HCT116 (cell line): Measurements from ENCODE around the gene LRRC42. TPM values are rescaled to one million over a fixed set of nuclear protein-coding genes. Genes with fewer than 3 reads are reported as not detected.

Experiments used
- ATAC-seq: fragments of 200-7000 bp; cut with Tn5 transposase; 2 replicates; pipeline ENCODE4 v1.9.1; 2020; ENCODE audit warnings: mild to moderate bottlenecking, moderate library complexity
- BruUV-seq: library from RNA; stranded (reverse); fragments of 400-500 nt; replicated peaks from 2 replicates; lab custom pipeline; 2021; lab: Mats Ljungman, UMichigan
- CTCF ChIA-PET: fragments of 300-600 bp; sonication (Branson Sonifier 250); formaldehyde crosslinking; loops from one replicate; lab custom pipeline; 2021; ENCODE audit warnings: antibody characterized with exemption; lab: Charles Lee
- POLR2A ChIA-PET: fragments of 300-600, 350-600 bp; sonication (Branson Sonifier 250); formaldehyde crosslinking; loops from one replicate; lab custom pipeline; 2021; ENCODE audit warnings: antibody characterized with exemption; lab: Charles Lee
- RAD21 ChIA-PET, 2 experiments: fragments of 300-600 bp; sonication (Branson Sonifier 250); formaldehyde crosslinking; loops; one replicate each; lab custom pipeline; 2023; ENCODE audit warnings: low total read pairs in 2 of 2; ENCODE audit not compliant: uncharacterized antibody in 2 of 2, unreplicated experiment in 2 of 2, low non-redundant PET in 1 of 2; lab: Charles Lee
- DNase-seq: peaks from one replicate; pipeline ENCODE4 v3.0.0-alpha.2; 2010; ENCODE audit warnings: low read depth, low spot score
- H2AFZ ChIP-seq: fragments of 200-600 bp; shearing (Covaris generic), sonication (generic); 2 replicates; pipeline ENCODE4 v1.6.1; 2017; ENCODE audit warnings: low read depth, mixed run types, mixed read lengths, antibody characterized with exemption, low read length; ENCODE audit not compliant: poor library complexity, severe bottlenecking
- H3K27ac ChIP-seq: 2 replicates; pipeline ENCODE4 v1.5.1; 2012; ENCODE audit warnings: low read depth, low read length
- H3K27me3 ChIP-seq: fragments of 200-600 bp; sonication (generic); 2 replicates; pipeline ENCODE4 v1.6.1; 2016; ENCODE audit warnings: mixed run types, low read length, mixed read lengths; ENCODE audit not compliant: insufficient read depth
- H3K36me3 ChIP-seq, 2 experiments: fragments of 200-500 bp in 1 of 2; fragments of 200-600 bp in 1 of 2; sonication (Bioruptor generic) in 1 of 2; sonication (generic) in 1 of 2; 2 replicates each; pipeline versions ENCODE4 v1.5.1 to v1.6.1; 2014 to 2016; ENCODE audit warnings: low read length in 2 of 2, inconsistent platforms in 1 of 2, mixed read lengths in 1 of 2, mixed run types in 1 of 2; ENCODE audit not compliant: insufficient read depth in 2 of 2, control insufficient read depth in 1 of 2
- H3K4me1 ChIP-seq, 2 experiments: fragments of 200-600 bp in 1 of 2; sonication (generic) in 1 of 2; 2 replicates each; pipeline versions ENCODE4 v1.5.1 to v1.6.1; 2012 to 2017; ENCODE audit warnings: low read length in 2 of 2, inconsistent platforms in 1 of 2, mild to moderate bottlenecking in 1 of 2, mixed read lengths in 1 of 2, mixed run types in 1 of 2, moderate library complexity in 1 of 2; ENCODE audit not compliant: insufficient read depth in 2 of 2, control insufficient read depth in 1 of 2
- H3K4me2 ChIP-seq: fragments of 200-600 bp; sonication (generic); 2 replicates; pipeline ENCODE4 v1.6.1; 2017; ENCODE audit warnings: mixed run types, low read length, mixed read lengths
- H3K4me3 ChIP-seq, 2 experiments: fragments of 200-600 bp in 1 of 2; sonication (generic) in 1 of 2; replicated peaks in 1 of 2; 2 replicates each; pipeline ENCODE4 v1.5.1; 2011 to 2016; ENCODE audit warnings: low read length in 2 of 2, control low read depth in 1 of 2, low read depth in 1 of 2, mild to moderate bottlenecking in 1 of 2, mixed read lengths in 1 of 2, mixed run types in 1 of 2
- H3K79me2 ChIP-seq: fragments of 200-600 bp; sonication (generic); 2 replicates; pipeline ENCODE4 v1.6.1; 2017; ENCODE audit warnings: mild to moderate bottlenecking, mixed run types, low read length, moderate library complexity, mixed read lengths; ENCODE audit not compliant: insufficient read depth
- H3K9ac ChIP-seq: fragments of 200-600 bp; sonication (generic); 2 replicates; pipeline ENCODE4 v1.6.1; 2016; ENCODE audit warnings: low read length, mixed read lengths
- H3K9me2 ChIP-seq: fragments of 200-600 bp; sonication (generic), shearing (Covaris generic); 2 replicates; pipeline ENCODE4 v1.6.1; 2017; ENCODE audit warnings: mixed run types, mild to moderate bottlenecking, moderate library complexity; ENCODE audit not compliant: insufficient read depth
- H3K9me3 ChIP-seq, 2 experiments: fragments of 200-500 bp in 1 of 2; fragments of 200-600 bp in 1 of 2; sonication (Bioruptor generic) in 1 of 2; sonication (generic) in 1 of 2; 2 replicates each; pipeline ENCODE4 v1.6.1; 2014 to 2017; ENCODE audit warnings: low read length in 2 of 2, mixed read lengths in 2 of 2, inconsistent platforms in 1 of 2, low read depth in 1 of 2, mild to moderate bottlenecking in 1 of 2, mixed run types in 1 of 2, moderate library complexity in 1 of 2; ENCODE audit not compliant: control insufficient read depth in 1 of 2, insufficient read depth in 1 of 2
- H4K20me1 ChIP-seq: fragments of 200-600 bp; sonication (generic), shearing (Covaris generic); 2 replicates; pipeline ENCODE4 v1.6.1; 2017; ENCODE audit warnings: mixed run types, mild to moderate bottlenecking, moderate library complexity; ENCODE audit not compliant: insufficient read depth
- ATF3 ChIP-seq: IDR thresholded peaks from 2 replicates; pipeline ENCODE4 v1.6.1; 2012
- CTCF ChIP-seq, 3 experiments: fragments of 200-600 bp in 1 of 3; sonication (generic) in 1 of 3; IDR thresholded peaks in 2 of 3; conservative IDR thresholded peaks in 1 of 3; 2 replicates each; pipeline ENCODE4 v1.5.1; 2012 to 2017; ENCODE audit warnings: low read depth in 2 of 3, low read length in 2 of 3, antibody characterized with exemption in 1 of 3, borderline replicate concordance in 1 of 3, control low read depth in 1 of 3, mild to moderate bottlenecking in 1 of 3, mixed read lengths in 1 of 3, mixed run types in 1 of 3, moderate library complexity in 1 of 3; ENCODE audit not compliant: insufficient read depth in 1 of 3
- FOSL1 ChIP-seq: IDR thresholded peaks from 2 replicates; pipeline ENCODE4 v1.6.1; 2012; ENCODE audit warnings: low read depth
- JUND ChIP-seq: IDR thresholded peaks from 2 replicates; pipeline ENCODE4 v1.6.1; 2012
- MAX ChIP-seq: IDR thresholded peaks from 2 replicates; pipeline ENCODE4 v1.6.1; 2012
- POLR2AphosphoS5 ChIP-seq: IDR thresholded peaks from 2 replicates; pipeline ENCODE4 v1.6.1; 2011; ENCODE audit warnings: mild to moderate bottlenecking, low read depth, low read length, moderate library complexity
- REST ChIP-seq: IDR thresholded peaks from 2 replicates; pipeline ENCODE4 v1.6.1; 2012; ENCODE audit warnings: low read depth
- SRF ChIP-seq: IDR thresholded peaks from 2 replicates; pipeline ENCODE4 v1.6.1; 2012; ENCODE audit warnings: low read depth
- TCF7L2 ChIP-seq: IDR thresholded peaks from 2 replicates; pipeline ENCODE4 v1.7.0; 2011; ENCODE audit warnings: borderline replicate concordance, inconsistent platforms; ENCODE audit not compliant: insufficient read depth, insufficient read length; ENCODE audit errors: extremely low read depth
- YY1 ChIP-seq: IDR thresholded peaks from 2 replicates; pipeline ENCODE4 v1.6.1; 2011; ENCODE audit warnings: low read length, low read depth, moderate library complexity, mild to moderate bottlenecking; ENCODE audit not compliant: insufficient replicate concordance; ENCODE audit errors: extremely low read depth
- intact Hi-C: fragments of 100-400 bp; cut with micrococcal nuclease; formaldehyde crosslinking; loops from 2 replicates; pipeline ENCODE4 v1.10.0; 2022
- total RNA-seq: library from RNA; stranded (reverse); gene quantifications from one replicate; pipeline ENCODE4 v1.2.1, GENCODE V29; 2021; ENCODE audit not compliant: unreplicated experiment

The LRRC42 gene
- total RNA-seq, 1 experiment from 2014 or later, result 62.5 TPM

- TF ChIP-seq REST (no peak), TCF7L2 (no peak)
These were observed 2.6 kb upstream of the LRRC42 start (continued) for GRCh38 chr1:53943490-53944043.

GRCh38 chr1:53944469-53945182 is 1.5 kb upstream of the LRRC42 start:
- Histone ChIP-seq H3K79me2 (peaks cover 69% of the 10 kb centered on the region), H4K20me1 (no peaks in the 10 kb centered on the region), H3K4me2 (peak overlapping the region; percentile 78), H3K4me1 (peaks cover 10 to 30% of the 10 kb centered on the region in 2 experiments; a peak in 3 of 4 replicates), H3K4me3 (peak overlapping the region; percentile 82 to 87), H3K27me3 (no peaks in the 10 kb centered on the region), H3K9me2 (no peaks in the 10 kb centered on the region), H3K36me3 (peaks cover 4 to 6% of the 10 kb centered on the region in 2 experiments; a peak in 1 of 4 replicates)
- TSS peak; percentile 61 for BruUV-seq
- TF ChIP-seq POLR2AphosphoS5 (no peak), CTCF (IDR thresholded peaks at IDR 0.05 in 2 of 3, conservative IDR thresholded peaks at IDR 0.05 in 1 of 3; ENCODE audit: borderline replicate concordance in 1 of 3, insufficient read depth in 1 of 3, low read depth in 2 of 3, low read length in 2 of 3) (no peak), JUND (no peak), SRF (no peak), FOSL1 (no peak), ATF3 (no peak), MAX (no peak), YY1 (no peak)
- TF ChIP-seq, all 23 proteins: peak for 0
- ATAC-seq, result no peak
- DNase-seq, result no peak
- intact Hi-C loops, result no loop called here
- H2AFZ ChIP-seq, result no peak overlapping the region
- CTCF ChIA-PET, result interaction anchor here (0.9 to 1.9 kb wide), 4 partner anchors 14 to 84 kb away, joined by 3 to 22 read pairs (median 13); no protein-coding TSS in a partner anchor
- RAD21 ChIA-PET, result interaction anchor here in 1 of 2 experiments (0.6 kb wide), 1 partner anchor 112 kb away, joined by 3 read pairs; no protein-coding TSS in a partner anchor
- POLR2A ChIA-PET, result interaction anchor here (0.7 to 1.7 kb wide), 3 partner anchors 15 to 707 kb away, joined by 3 to 6 read pairs (median 3); partner anchors contain the start of gene LDLRAD1
- peak overlapping the region; percentile 79 for H3K9ac ChIP-seq
- peak overlapping the region; percentile 73 for H3K27ac ChIP-seq
- no peaks in the 10 kb centered on the region for H3K9me3 ChIP-seq
